Stimulated activated CD8-positive, alpha-beta memory T cell treated with anti-CD3 and anti-CD28 coated beads, Interleukin-15, amount 100 ng/mL, for 48 hours (primary cell): ENCODE measurements around the gene ZNF683.
"Not testable (repeated sequence)": the region's sequence is repeated elsewhere in the genome, so short reads cannot be mapped to it uniquely, and the experiment has no call there.

Source experiments
- DNase-seq, 2 donors: peaks; one replicate each; pipeline ENCODE4 v3.0.0-alpha.2; 2020; ENCODE audit warnings: low read depth in 2 of 2

The ZNF683 gene

DNA sequence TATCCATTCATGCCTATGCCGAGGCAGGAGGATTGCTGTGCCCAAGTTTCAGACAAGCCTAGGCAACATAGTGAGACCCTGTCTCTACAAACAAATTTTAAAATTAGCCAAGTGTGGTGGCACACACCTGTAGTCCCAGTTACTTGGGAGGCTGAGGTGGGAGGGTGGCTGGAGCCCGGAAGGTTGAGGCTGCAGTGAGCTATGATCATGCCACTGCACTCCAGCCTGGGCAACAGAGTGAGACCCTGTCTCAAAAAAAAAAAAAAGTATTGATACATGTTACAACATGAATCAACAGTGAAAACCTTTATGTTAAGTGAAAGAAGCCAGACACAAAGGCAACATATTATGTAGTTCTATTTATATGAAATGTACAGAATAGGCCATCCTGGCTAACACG lies 12.5 kb upstream of the ZNF683 start:
- not testable (repeated sequence) for DNase-seq

DNA sequence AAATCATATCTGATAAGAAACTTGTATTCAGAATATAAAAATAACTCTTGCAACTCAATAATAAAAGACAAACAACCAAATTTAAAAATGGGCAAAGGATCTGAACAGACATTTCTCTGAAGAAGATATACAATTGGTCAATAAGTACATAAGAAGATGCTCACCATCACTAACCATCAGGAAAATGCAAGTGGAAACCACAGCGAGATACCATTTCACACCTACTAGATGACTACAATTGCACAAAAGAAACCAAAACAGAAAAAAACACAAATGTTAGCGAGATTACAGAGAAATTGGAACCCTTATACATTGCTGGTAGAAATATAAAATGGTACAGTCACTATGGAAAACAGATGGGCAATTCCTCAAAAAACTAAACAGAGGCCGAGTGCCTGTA lies 11.5 kb upstream of the ZNF683 start:
- DNase-seq: no peak

GRCh38 chr1:26378879-26379251 lies 6.3 kb upstream of the ZNF683 start:
- DNase-seq: no peak

- peak; percentile 73 to 78 for DNase-seq
Observed at GRCh38 chr1:26378088-26378878, 5.7 kb upstream of the ZNF683 start.

DNA sequence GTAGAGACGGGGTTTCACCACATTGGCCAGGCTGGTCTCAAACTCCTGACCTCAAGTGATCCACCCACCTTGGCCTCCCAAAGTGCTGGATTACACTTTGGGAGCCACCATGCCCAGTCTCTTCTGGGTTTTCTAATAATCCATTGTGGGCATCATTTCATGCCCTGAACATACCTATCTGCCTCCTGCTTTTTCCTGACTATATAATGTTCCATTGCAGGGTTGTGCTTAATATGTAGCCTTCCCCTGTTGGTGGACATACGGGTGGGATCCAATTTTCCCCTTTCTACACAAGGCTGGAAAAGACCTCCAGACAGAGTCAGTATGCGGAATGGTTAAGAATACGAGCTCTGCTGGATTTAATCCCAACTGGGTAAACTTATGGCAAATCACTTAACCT lies 3.5 kb upstream of the ZNF683 start:
- no peak for DNase-seq

GRCh38 chr1:26375081-26375480 lies 2.5 kb upstream of the ZNF683 start:
- no peak for DNase-seq

- DNase-seq: not testable (repeated sequence)
Observed at GRCh38 chr1:26374361-26374760, 1.8 kb upstream of the ZNF683 start.

DNA sequence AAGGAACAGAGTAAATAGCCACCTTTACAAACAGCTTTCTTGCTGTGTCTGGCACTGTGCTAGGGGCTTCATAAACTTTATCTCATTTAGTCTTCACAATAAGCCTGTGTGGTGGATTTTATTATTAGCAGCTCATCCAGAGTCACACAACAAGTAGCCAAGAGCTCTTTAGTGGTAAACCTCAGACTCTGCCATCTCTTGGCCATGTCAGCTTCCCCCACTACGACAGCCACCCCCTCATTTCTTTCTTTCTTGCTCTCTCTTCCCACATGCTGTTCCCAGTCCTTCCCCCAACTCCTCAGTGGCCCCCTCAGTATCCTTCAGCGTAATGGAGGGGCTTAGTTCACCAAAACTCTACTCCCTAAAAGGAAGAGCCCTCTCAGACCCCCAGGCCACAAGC lies 1.2 kb upstream of the ZNF683 start:
- DNase-seq: no peak

DNA sequence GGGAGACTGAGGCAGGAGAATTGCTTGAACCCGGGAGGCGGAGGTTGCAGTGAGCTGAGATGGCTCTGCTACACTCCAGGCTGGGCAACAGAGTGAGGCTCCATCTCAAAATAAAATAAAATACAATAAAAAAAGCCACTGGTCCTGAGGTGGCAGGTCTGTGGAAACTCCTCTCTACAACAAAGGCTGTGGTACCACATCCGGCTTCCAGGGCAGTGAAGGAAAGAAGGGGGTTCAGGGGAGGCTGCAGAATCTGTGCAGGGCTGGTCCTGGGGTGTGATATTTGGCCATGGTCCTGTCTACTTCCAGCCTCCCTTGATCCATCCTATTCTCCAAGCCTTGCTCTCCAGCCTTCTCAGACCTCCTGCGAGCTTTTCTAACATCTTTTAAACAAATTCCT lies 731 bp upstream of the ZNF683 start:
- peak in 1 of 2 donors; percentile 32 for DNase-seq

GRCh38 chr1:26372039-26372438 lies 511 bp downstream of the ZNF683 start:
- no peak for DNase-seq

DNA sequence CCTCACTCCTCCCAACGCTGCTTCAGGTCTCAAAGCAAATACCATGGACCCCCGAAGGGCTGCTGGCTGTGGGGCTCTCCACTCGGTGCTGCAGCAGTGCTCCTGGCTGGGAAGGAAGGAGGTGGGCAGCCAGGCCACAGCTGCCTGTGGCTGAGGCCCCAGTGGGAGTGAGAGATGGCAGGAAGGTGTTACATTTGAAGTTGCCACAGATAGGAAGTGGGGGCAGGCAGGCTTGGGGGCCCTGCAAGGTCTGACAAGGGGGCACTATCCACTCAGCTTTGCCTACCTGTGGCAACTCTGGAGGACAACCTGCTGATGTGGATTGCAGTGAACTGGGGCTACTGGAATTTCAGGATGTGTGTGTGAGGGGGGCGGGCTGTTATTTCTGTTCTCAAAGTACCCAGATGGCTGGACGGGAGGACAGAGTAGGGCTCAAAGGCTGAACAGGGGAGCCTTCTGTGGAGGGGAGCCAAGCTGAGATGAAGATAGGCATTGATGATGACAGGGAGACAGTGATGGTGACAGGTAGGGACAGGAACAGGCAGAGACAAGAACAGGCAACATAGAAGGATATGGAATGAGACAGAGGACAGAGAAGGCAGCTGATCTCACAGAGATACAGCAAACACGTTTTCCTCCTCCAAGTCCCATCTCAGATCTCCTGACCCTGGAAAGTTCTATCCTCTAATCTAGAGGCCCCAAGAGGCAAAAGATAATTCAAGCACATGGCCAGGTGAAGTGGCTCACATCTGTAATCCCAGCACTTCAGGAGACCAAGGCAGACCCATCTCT lies 1.8 kb downstream of the ZNF683 start:
- DNase-seq: no peak

DNA sequence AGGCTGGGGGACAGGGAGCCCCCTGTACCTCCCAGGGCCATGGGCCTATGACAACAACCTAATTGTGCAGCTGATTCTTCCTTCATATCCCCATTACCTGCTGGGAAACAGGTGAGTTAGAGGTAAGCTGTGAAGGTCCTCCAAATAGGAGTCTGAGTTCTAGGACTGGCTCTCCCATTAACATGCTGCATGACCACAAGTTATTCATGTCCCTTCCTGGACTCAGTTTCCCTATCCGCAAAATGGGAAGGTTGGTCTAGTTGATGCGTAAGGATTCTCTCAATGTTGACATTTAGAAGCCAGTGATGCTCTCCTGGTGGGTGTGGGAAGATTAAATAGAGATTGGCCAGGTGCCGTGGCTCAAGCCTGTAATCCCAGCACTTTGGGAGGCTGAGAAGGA lies 4.1 kb downstream of the ZNF683 start:
- DNase-seq: no peak

GRCh38 chr1:26368006-26368405 lies 4.5 kb downstream of the ZNF683 start:
- no peak for DNase-seq

- DNase-seq: no peak
Observed at GRCh38 chr1:26367441-26367840, 5.1 kb downstream of the ZNF683 start.

GRCh38 chr1:26364956-26365355 lies 7.6 kb downstream of the ZNF683 start:
- no peak for DNase-seq

DNA sequence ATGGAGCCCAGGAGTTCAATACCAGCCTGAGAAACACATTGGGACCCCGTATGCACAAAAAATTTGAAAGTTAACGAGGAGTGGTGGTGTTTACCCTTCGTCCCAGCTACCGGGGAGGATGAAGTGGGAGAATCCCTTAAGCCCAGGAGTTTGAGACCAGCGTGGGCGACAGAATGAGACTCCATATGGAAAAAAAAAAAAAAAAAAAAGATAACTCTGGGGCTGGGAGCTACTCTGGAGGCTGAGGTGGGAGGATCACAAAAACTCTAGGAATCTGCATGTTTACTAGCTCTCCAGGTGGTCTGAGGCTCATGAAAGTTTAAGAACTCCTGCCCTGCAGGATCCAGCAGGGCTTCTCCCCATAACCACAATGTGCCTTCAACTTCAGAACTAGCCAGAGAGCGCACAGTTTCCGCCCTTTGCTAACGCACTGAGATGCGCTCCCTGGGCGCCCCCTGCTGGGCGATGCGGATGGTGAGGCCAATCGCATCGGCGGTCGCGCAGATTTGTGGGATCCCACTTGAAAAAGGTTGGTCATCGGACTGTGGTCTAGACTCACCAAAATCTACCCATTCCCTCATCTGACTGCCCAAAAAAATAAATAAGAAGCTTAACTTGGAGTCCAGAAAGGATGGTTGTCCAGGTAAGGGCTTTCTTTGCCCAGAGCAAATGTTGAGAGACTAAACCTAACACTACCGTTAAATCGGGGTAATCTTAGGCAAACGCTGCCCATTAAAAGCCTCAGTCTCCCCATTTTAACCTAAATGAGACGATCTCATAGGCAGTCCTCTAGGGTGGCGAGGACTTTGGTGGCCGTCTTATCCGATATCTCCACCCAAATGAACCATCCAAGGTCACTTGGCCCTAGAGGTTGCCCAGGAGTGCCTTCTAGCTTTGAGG lies 8.8 kb downstream of the ZNF683 start:
- peak; percentile 67 to 78 for DNase-seq

DNA sequence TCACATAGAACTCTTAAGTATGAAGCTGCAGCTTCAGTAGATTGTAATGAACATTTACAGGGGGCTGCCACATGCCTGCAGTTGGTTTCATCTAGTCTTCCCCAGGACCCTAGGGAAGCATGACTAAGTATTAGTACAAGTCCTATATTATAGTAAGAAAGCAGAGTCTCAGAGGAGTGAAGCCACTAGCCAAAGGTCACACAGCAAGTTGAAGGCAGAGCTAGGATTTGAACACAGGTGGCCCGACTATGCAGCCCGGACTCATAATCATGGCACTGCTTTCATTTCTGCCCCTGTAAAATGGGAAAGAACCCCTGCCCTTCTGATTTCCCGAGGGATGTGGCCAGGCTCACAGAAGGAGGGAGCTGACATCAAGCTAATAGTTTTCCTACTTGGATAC lies 10.2 kb downstream of the ZNF683 start:
- DNase-seq: no peak

DNA sequence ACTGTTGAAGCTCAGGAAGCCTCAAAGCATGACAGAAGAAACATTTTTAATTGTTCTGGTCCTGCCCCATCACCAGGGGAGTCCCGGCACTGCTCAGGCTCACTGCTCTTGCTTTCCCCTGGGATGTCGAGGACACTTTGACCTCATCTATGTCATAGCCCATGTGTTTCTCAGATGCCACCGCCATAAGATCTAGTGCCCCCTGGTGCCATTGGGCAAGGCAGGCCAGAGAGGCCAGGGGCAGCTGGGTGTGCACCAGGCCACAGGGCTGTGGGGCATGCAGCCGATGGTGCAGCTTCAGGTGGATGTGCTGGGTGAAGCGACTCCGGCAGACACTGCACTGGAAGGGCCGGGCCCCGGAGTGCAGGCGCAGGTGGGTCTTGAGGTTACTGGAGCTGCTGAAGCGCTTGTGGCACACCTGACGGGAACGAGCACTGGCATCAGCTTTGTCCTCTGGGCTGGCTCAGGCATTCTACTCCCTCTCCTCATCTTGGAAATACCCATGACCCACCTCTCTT lies 10.9 kb downstream of the ZNF683 start:
- no peak for DNase-seq

DNA sequence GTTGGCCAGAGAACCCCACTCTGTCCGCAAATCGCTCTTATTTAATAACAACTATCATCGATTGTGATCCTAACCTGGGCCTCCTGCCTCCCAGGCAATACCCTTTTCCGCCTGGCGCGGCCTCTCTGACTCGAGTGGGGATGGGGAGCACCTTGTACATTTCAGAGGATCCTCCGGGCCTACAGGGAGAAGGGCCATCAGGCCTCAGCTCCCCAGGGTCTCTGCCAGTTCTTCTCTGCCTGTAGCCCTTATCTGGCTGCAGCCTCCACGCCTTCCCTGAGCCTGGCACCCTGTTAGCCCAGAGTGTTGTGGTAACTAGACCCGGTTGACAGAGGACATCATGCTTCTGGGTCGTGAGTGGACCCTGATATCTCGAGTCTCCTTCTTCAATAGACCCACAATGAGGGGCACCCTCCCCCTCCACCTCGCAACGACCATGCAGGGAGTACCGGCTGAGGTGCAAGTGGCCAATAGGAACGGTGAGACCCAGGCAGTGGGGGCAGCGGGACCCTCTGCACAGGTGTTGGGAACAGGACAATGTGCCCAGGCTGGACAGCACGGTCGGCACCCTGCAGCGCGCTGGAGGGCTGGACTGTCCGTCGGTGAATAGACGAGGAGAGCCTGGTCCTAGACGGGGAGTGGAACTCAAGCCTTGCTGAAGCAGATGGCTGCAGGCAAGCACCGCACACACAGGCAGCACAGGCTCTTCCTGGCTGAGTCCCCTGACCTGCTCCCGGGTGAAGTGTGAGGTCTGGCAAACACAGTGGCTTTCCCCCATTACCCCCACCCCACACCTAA lies 11.5 kb downstream of the ZNF683 start:
- DNase-seq: no peak

DNA sequence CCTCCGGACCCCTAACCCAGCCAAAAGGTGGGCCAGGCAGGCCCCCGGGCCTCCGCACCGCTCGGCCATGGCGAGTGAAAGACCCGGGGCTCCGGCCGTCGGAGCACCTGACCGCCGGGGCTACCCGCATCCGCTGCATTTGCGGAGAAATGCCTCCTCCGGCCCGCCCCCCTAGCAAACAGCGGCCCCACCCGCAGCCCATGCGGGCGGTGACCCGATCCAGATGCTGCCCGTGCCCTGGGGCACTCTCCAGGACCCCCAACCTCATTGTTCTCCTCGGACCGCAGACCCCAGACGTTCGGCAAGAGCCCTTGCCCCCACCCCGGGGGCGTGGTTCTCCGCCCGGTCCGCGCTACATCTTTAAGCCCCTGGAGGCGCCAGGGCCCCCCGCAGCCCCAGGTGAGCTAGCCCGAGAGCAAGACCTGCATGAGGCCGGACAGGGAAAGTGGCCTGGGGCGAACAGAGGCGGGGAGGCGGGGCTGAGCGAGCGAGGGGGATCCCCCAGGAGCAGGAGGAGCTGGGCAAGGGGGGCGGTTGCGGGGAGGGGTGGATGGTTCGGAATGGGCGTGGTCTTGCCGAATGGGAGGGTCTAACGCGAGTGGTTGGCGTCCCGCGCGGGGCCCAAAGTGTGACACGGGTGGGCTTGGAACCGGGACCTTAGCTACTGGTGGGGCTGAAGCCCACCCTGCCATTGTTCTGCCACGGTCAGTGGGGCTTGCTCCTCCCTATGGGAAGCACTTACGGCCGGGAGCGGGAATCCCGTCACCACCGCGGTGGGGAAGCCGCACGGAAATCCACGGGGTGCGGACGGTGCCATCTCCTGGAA lies 12.4 kb downstream of the ZNF683 start:
- peak; percentile 33 to 41 for DNase-seq
